ENCODE data around the gene NUDT5. TPM values are rescaled to one million over a fixed set of nuclear protein-coding genes. Genes with fewer than 3 reads are reported as not detected.

Gene NUDT5
- total RNA-seq (2022; extraction: Qiagen RNA extraction; ENCODE audit: low read depth): 133 to 147 TPM (median 144 TPM) in 5 replicates

GRCh38 chr10:12195603-12196506 lies at the start of gene NUDT5, which contains the start of gene CDC123:
Gene NUDT5, minus strand, starts transcription at chr10:12195891. Its CDS starts 9,600 bp downstream, at chr10:12186291.
Gene CDC123, plus strand, starts transcription at chr10:12196188. Its CDS starts 58 bp downstream, at chr10:12196246.

DNA sequence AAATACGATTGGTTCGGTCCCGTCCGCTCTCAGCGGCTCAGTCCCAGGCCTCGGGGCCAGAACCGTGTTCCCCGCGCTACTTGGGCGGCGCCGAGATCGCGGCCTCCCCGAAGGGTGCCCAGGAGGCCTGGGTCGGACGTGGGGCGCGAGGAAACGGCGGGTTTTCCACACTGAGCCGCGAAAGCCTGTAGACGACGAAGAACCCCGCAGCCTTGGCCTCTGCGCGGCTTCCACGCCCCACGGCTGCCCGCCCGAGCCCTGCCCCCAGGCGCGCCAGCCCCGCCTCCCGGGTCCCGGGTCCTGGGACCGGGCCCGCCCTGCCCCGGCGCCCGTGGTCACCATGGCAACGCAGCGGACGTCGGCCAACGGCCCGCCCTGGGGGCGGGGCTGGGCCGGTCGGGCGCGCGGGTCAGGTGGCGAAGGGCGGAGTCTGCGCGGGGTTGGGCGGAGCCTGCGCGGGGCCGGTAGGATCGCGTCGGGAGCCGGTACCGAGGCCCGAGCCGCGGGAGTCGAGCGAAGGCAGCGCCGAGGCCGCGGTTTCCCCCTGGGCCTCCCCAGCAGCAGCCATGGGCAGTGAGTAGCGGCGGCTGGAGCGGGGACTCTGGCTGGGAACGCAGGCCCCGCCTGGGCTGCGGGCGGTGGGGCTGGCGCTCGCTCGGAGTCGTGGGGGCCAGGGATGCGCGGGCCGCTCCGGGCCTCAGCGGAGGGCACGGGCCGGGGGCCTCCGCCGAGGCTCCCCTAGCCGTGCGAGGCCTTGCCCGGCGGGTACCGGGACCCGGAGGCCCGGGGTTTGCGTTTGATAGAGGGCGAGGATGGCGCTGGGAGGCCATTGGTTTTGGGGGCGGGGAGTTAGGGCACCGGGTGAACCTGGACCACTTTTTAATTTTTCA lies 66.2 kb downstream of the NUDT5 start, which contains the start of gene SEC61A2:
SEC61A2 (plus strand) TSS at position 456 of the 890 bp plus-strand sequence; CDS start at position 567, 111 bp downstream.

Other genes starting within 250 kb of the NUDT5 start
- 14.4 to 20.1 TPM (median 17.2 TPM) in 5 replicates for gene UPF2, start 153.1 kb downstream of the NUDT5 start, total RNA-seq (2022; extraction: Qiagen RNA extraction; ENCODE audit: low read depth)
- gene DHTKD1, start 126.9 kb downstream of the NUDT5 start, total RNA-seq (2022; extraction: Qiagen RNA extraction; ENCODE audit: low read depth): 7.9 to 12.0 TPM (median 10.1 TPM) in 5 replicates
- 12.6 to 14.6 TPM (median 13.3 TPM) in 5 replicates for gene SEC61A2, start 66.2 kb downstream of the NUDT5 start, total RNA-seq (2022; extraction: Qiagen RNA extraction; ENCODE audit: low read depth)
- gene CDC123, start 297 bp upstream of the NUDT5 start, total RNA-seq (2022; extraction: Qiagen RNA extraction; ENCODE audit: low read depth): 131 to 178 TPM (median 136 TPM) in 5 replicates
- 6.7 to 9.1 TPM (median 8.8 TPM) in 5 replicates for gene CAMK1D, start 153.7 kb upstream of the NUDT5 start, total RNA-seq (2022; extraction: Qiagen RNA extraction; ENCODE audit: low read depth)

Data from A549 treated with DMSO at 1 μM for 4 hours (cell line).